GM19395 (cell line): ENCODE results near the gene SNRNP70.

Experiments
- ATAC-seq: cut with Tn5 transposase; IDR thresholded peaks from one replicate; pipeline ENCODE4 v1.9.1; 2021; ENCODE audit warnings: mild to moderate bottlenecking, moderate library complexity; ENCODE audit not compliant: unreplicated experiment

SNRNP70 gene

GRCh38 chr19:49097453-49098288 lies 12.4 kb downstream of the SNRNP70 start:
- no peak for ATAC-seq

- no peak for ATAC-seq
Measured at GRCh38 chr19:49098795-49099194, 13.5 kb downstream of the SNRNP70 start.

- ATAC-seq, result no peak
Measured at GRCh38 chr19:49101160-49101559, 15.9 kb downstream of the SNRNP70 start.

GRCh38 chr19:49102303-49102702 lies 17.1 kb downstream of the SNRNP70 start:
- ATAC-seq, result no peak

- ATAC-seq, result no peak
Measured at GRCh38 chr19:49103331-49104085, 18.3 kb downstream of the SNRNP70 start.

GRCh38 chr19:49104229-49104864 lies 19.1 kb downstream of the SNRNP70 start:
- ATAC-seq, result no peak

GRCh38 chr19:49106648-49107135 lies 21.4 kb downstream of the SNRNP70 start:
- ATAC-seq, result no peak

GRCh38 chr19:49107625-49108459 lies 22.6 kb downstream of the SNRNP70 start:
- no peak for ATAC-seq

- no peak for ATAC-seq
Measured at GRCh38 chr19:49109051-49109450, 23.8 kb downstream of the SNRNP70 start.

- ATAC-seq, result no peak
Measured at GRCh38 chr19:49109569-49110233, 24.4 kb downstream of the SNRNP70 start.

- no peak for ATAC-seq
Measured at GRCh38 chr19:49110567-49110966, 25.3 kb downstream of the SNRNP70 start.

GRCh38 chr19:49111218-49111998 lies 26.2 kb downstream of the SNRNP70 start:
- ATAC-seq, result no peak

- no peak for ATAC-seq
Measured at GRCh38 chr19:49113762-49114629, 28.7 kb downstream of the SNRNP70 start, which contains the start of gene LIN7B. Gene LIN7B (plus strand): TSS chr19:49114370. CDS start chr19:49114405, 35 bp downstream.

GRCh38 chr19:49114630-49115363 lies 29.5 kb downstream of the SNRNP70 start:
- ATAC-seq, result no peak

GRCh38 chr19:49116544-49116943 lies 31.3 kb downstream of the SNRNP70 start:
- ATAC-seq, result no peak

GRCh38 chr19:49117677-49118564 lies 32.7 kb downstream of the SNRNP70 start:
- no peak for ATAC-seq
